IPS-18c (cell line): ENCODE data around the gene RPL27A.

Source experiments
- H3K4me3 ChIP-seq: 2 replicates; pipeline ENCODE4 v1.7.0; 2013; ENCODE audit warnings: low read depth, mild to moderate bottlenecking, low read length, moderate library complexity; ENCODE audit not compliant: insufficient read depth
- H3K9me3 ChIP-seq: one replicate; pipeline ENCODE4 v1.6.1; 2013; ENCODE audit warnings: mild to moderate bottlenecking, low read length, moderate library complexity; ENCODE audit not compliant: control insufficient read depth, insufficient read depth

Gene RPL27A

DNA sequence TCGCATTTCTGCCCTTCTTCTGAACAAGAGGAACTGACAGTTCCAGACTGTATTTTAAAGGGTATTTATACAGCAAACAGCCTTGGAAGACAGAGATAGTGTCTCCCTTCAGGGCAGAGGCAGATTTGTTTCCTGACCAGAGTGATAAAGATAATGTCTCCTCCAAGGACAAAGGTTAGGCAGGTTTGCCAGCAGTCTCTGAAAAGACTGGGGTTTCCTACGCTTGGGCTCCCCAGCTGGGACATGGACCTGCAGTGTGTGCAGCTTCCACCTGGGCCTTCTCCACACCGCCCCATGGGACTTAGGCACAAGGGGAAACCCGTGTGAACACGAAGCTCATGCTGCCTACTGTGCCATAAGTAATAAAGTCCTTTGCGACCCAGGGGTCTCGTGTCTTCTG is 42.1 kb downstream of the RPL27A start:
- H3K4me3 ChIP-seq: no peak overlapping the region
- no peaks in the 10 kb centered on the region for H3K9me3 ChIP-seq

- Histone ChIP-seq H3K9me3 (no peaks in the 10 kb centered on the region), H3K4me3 (no peak overlapping the region)
Measured at GRCh38 chr11:8726395-8726794, 43.8 kb downstream of the RPL27A start.

DNA sequence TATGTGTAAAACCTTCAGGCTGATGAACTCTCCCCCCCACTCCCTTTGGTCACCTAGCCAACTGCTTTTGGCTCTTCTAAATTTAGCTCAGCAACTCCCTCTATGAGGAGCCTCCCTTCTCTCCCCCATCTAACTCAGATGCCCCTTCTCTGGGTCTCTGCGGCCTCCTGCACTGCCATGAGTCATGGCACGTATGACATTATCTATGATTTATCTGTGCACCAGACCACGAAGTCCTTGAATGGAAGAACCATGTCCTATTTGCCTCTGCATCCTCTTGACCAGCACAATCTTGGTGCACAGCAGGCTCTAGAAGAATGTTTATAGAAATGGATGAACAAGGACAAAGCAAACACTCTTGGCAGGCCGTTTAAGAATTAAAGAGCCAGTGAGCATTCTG is 46.0 kb downstream of the RPL27A start:
- Histone ChIP-seq H3K9me3 (no peaks in the 10 kb centered on the region), H3K4me3 (no peak overlapping the region)

DNA sequence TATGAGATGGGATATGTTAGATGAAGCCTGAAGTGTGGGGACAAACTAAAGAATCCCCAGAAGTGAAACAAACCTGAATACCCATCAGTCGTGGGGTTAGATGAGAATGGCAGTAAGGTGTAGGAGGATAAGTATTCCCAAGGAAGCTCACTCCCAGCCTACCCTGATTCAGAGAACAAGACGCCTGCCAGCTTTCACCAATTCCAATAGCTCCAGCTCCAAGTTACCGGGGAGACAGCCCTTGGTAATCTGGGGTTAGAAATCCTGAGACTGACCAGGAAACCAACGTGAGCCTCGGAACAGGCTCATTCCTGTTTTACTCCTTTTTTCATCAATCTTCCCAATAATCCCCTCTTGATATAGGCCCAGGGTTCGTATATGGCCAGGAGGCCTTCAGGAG is 46.5 kb downstream of the RPL27A start:
- H3K4me3 ChIP-seq: no peak overlapping the region
- H3K9me3 ChIP-seq: no peaks in the 10 kb centered on the region

DNA sequence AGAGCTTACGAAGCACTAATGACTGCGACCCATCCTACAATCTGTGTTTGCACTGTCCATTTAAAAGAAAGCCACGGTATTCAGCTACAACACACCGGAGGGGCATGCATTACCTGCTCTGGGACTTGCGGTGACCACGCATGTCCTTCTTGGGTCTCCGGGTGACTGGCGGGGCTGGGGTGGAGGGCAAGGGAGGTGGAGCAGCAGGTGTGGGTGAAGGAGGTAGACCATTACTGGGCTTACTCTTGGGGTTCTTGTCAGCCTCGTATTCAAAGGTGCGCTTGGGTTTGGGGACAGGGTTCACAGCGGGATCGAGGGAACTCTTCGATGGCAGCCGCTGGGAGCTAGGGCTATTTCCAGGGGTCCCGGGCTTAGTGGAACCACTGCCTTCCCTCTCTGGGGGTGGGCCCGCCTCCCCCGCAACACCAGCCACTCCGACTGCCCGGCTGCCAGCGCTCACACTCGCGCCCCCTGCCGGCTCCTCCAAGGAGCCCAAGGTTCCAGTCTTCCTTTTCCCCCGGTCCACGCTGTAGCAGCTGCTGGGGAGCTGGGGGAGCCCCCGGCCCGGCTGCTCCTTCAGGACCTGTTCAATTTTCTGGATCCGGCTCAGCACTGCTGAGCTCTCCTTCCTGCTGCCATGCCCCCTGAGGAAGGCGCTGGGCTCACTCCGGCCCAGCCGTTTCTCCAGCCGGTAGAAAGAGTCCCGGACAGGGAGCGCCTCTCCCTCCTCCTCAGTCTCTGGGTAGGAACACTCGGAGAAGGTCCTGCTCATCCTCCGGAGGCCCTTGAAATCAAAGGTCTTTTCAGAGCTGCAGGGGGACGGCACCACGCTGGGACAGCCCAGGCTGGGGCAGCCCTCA is 47.5 kb downstream of the RPL27A start:
- Histone ChIP-seq H3K4me3 (no peak overlapping the region), H3K9me3 (no peaks in the 10 kb centered on the region)

DNA sequence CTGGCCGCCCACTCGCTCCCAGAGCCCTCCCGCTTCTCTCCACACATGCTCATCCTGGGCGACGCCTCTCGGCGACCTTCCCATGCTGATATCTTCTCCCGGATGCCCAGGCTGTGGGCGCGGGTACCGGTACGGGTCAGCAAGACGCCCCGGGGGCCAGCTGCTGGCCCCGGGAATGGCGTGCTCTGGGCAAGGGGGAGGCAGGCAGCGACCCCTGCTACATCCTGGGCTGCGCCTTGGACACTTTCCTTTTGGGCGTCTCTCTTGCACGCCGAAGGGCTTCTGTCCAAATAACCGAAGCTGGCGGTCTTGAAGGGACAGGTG is 48.1 kb downstream of the RPL27A start:
- no peaks in the 10 kb centered on the region for H3K9me3 ChIP-seq

DNA sequence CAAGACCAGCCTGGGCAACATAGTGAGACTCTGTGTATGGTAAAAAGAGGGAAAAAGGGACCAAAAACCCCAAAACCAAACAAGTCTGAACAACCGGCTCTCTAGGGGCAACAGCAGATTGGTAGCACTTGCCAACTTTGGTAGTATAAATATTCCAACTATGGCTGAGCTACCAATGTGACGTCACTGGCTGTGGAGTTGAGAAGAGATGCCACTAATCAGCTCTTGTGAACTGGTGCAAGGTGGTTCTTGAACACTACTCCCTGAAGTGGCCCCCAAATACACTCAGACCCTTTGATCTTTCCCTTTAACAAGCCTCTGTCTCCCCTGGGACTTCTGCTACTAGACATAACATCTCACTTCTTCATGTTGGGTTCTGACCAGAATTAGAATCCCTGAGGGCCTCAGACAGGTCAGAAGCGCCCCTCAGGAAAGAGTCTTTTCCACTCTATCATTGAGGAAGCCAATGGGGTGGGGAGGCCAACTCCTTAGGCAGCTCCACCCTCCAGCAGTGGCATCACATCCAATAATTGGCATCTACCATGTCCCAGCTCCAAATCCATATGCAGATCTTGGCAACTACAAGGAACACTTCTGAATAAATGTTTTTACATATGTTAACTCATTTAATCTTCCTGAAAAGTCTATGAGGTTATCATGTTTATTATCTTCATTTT is 49.2 kb downstream of the RPL27A start:
- H3K4me3 ChIP-seq: no peak overlapping the region
- no peaks in the 10 kb centered on the region for H3K9me3 ChIP-seq

More for the DNA sequence above, 48.1 kb downstream of the RPL27A start:
- H3K4me3 ChIP-seq: no peak overlapping the region

GRCh38 chr11:8732324-8732670 is 49.7 kb downstream of the RPL27A start:
- Histone ChIP-seq H3K4me3 (no peak overlapping the region), H3K9me3 (no peaks in the 10 kb centered on the region)

DNA sequence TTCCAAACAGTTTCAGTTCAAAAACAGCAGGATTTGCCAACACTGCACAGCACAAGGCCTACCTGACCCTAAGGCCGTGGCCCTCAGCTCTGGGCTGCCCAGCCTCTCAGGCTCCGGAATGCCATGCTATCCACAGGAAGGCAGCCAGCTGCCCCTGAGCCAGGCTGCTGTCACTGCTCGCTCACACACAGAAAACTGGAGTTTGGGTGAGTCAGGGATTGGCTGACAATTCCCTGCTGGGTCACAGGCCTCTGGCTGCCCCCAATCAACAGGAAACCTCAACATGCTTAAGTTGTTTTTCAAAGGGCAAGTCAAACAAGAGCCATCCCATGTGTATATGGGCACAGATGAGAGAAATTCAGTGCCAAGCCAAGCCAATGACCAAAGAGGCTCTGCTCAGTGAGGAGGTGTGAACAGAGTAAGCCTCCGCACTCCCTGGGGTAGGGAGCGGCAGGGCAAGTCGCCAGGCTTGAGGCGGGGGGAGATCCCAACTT is 50.2 kb downstream of the RPL27A start:
- H3K4me3 ChIP-seq: no peak overlapping the region

DNA sequence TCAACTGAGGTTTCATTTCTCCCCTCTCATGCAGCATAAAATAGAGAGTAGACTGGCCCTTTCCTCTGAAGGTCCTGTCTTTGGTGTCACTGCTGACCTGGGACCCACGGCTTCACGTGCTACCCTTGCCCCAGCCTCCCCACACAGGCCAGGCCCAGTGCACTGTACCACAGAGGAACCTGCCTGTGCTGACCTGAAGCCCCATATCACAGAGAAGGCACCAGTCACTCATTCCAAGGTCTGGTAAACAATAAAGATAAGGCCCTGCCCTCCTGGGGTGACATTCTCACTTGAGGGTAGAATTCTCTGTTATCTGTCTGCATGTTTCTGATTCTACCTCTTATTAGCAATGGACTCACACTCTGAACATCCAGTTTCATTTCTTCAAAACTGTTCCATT is 51.3 kb downstream of the RPL27A start:
- Histone ChIP-seq H3K4me3 (no peak overlapping the region), H3K9me3 (no peaks in the 10 kb centered on the region)

More for the DNA sequence above, 50.2 kb downstream of the RPL27A start:
- H3K9me3 ChIP-seq: no peaks in the 10 kb centered on the region

DNA sequence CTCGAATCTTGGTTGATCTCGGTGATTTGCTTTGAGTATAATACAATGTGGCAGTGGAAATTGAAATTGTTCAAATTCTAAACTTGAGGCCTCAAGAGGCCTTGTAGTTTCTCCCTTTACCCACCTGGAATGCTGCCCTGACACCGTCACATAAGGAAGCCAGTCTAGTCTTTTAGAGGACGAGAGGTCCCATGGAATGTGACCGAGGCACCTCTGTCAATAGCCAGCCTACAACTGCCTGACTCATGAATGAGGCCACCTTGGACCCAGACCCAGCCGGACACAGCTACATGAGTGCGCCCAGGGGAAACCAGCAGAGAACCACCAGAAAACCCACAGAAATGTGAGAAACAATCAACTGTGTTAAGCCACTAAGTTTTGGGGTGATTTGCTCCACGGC is 52.5 kb downstream of the RPL27A start:
- no peaks in the 10 kb centered on the region for H3K9me3 ChIP-seq
- no peak overlapping the region for H3K4me3 ChIP-seq

DNA sequence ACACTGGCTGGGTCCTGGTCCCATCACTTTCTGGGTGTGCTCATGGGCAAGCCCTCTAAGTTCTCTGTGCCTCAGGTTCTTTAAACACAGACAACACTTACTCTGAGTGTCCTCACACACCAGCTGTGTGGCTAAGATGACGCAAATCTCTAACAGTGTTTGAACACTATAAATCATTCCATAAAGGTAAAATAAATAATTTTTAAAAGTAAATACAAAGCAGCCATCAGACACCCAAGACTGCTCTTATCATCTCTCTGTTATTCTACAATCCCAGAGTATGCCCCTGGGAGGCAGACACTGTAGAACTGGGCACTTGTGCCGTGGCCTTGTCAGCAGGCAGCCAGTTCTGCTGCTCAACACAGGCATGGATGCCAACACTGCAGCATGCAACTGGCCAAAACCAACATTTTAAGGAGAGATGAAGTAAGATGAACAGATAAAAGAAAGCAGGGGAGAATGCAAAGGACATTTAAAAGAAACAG is 56.8 kb downstream of the RPL27A start:
- Histone ChIP-seq H3K4me3 (no peak overlapping the region), H3K9me3 (no peaks in the 10 kb centered on the region)
